OCI-LY3 (cell line): Measurements from ENCODE around the gene PLEKHA7.

Source experiments
- H2AFZ ChIP-seq: fragments of 200-600, 300-600 bp; shearing (Covaris generic); 2 replicates; pipeline ENCODE4 v1.6.0; 2014; ENCODE audit warnings: antibody characterized with exemption, low read depth, low read length
- H3K27ac ChIP-seq: fragments of 200-600, 300-600 bp; sonication (generic); 2 replicates; pipeline ENCODE4 v1.5.1; 2014; ENCODE audit warnings: mild to moderate bottlenecking, low read length, moderate library complexity, mixed read lengths
- H3K27me3 ChIP-seq: fragments of 200-600, 300-600 bp; sonication (generic); 2 replicates; pipeline ENCODE4 v1.6.1; 2014; ENCODE audit warnings: low read depth, low read length, mixed read lengths
- H3K36me3 ChIP-seq: fragments of 200-600, 300-600 bp; sonication (generic); replicated peaks from 2 replicates; pipeline ENCODE3; 2014; ENCODE audit warnings: low read depth, low read length, mixed read lengths
- H3K4me1 ChIP-seq: fragments of 300-600, 200-600 bp; sonication (generic); 2 replicates; pipeline ENCODE4 v1.6.1; 2014; ENCODE audit warnings: low read length, mixed read lengths
- H3K4me2 ChIP-seq: fragments of 200-600, 300-600 bp; sonication (generic); 2 replicates; pipeline ENCODE4 v1.6.1; 2014; ENCODE audit warnings: low read length, mixed read lengths
- H3K4me3 ChIP-seq: fragments of 300-600, 200-600 bp; sonication (generic); 2 replicates; pipeline ENCODE4 v1.5.1; 2014; ENCODE audit warnings: antibody characterized with exemption, mild to moderate bottlenecking, low read length, moderate library complexity
- H3K79me2 ChIP-seq: fragments of 300-600, 200-600 bp; shearing (Covaris generic); 2 replicates; pipeline ENCODE4 v1.6.1; 2014; ENCODE audit warnings: mild to moderate bottlenecking, low read length, mixed read lengths
- H3K9ac ChIP-seq: fragments of 300-600, 200-600 bp; shearing (Covaris generic); 2 replicates; pipeline ENCODE4 v1.6.0; 2014; ENCODE audit warnings: mild to moderate bottlenecking, low read length, moderate library complexity
- H3K9me3 ChIP-seq: fragments of 200-600, 300-600 bp; shearing (Covaris generic); 2 replicates; pipeline ENCODE4 v1.6.1; 2014; ENCODE audit warnings: low read length, mixed read lengths; ENCODE audit not compliant: insufficient read depth
- H4K20me1 ChIP-seq: fragments of 200-600, 300-600 bp; sonication (generic); 2 replicates; pipeline ENCODE4 v1.6.1; 2016; ENCODE audit warnings: low read length, mixed read lengths; ENCODE audit not compliant: insufficient read depth
- EZH2phosphoT487 ChIP-seq: fragments of 200-600 bp; shearing (Covaris generic); IDR thresholded peaks from 2 replicates; pipeline ENCODE4 v1.6.1; 2018; ENCODE audit warnings: antibody characterized with exemption, mixed run types, low read depth
- TF ChIP-seq, protein P1 (sequence below): fragments of 200-600, 300-600 bp; sonication (generic); IDR thresholded peaks from 2 replicates; pipeline ENCODE4 v1.5.1; 2014; ENCODE audit warnings: antibody characterized with exemption, low read length, low read depth

The PLEKHA7 gene

DNA sequence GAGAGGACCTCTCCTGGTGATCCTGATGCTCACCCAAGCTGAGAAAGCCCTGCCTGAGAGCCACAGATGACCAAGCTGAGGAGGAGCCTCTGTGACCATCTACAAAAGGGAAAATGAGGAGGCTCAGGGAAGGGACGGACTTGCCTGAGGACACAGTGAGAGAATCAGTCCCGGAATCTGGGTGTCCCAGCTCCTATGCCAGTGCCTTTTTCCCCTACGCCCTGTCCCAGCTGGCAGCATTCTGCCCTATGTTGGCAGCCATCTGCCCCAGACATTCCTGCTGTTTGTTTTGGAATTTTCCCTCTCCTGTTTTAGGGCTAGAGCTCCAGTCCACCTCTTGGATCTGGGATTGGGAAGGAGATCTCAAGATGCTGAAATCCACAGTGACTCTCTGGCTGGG is 221.2 kb downstream of the PLEKHA7 start:
- Histone ChIP-seq H3K36me3 (no peaks in the 10 kb centered on the region), H3K4me2 (no peak overlapping the region)
- TF ChIP-seq, protein P1, sequence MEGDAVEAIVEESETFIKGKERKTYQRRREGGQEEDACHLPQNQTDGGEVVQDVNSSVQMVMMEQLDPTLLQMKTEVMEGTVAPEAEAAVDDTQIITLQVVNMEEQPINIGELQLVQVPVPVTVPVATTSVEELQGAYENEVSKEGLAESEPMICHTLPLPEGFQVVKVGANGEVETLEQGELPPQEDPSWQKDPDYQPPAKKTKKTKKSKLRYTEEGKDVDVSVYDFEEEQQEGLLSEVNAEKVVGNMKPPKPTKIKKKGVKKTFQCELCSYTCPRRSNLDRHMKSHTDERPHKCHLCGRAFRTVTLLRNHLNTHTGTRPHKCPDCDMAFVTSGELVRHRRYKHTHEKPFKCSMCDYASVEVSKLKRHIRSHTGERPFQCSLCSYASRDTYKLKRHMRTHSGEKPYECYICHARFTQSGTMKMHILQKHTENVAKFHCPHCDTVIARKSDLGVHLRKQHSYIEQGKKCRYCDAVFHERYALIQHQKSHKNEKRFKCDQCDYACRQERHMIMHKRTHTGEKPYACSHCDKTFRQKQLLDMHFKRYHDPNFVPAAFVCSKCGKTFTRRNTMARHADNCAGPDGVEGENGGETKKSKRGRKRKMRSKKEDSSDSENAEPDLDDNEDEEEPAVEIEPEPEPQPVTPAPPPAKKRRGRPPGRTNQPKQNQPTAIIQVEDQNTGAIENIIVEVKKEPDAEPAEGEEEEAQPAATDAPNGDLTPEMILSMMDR: no peak
- TF ChIP-seq EZH2phosphoT487: no peak

DNA sequence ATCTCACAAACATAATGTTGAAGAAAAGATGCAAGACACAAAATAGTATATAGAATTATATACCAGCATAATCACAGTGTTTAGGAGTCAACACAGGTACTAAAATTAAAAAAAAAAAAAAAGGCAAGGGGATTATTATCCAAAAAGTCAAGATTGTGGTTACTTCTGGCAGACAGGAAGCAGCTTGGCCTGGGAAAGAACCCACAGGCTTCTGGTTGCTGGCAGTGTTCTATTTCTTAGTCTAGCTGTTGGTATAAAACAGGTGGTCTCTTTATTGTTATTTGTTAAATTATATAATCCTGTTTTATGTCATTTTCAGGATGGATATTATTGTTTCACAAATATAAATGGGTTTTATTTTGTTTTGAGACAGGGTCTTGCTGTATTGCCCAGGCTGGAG is 221.8 kb downstream of the PLEKHA7 start:
- H2AFZ ChIP-seq: no peak overlapping the region
- no peaks in the 10 kb centered on the region for H3K4me1 ChIP-seq
- H3K4me2 ChIP-seq: no peak overlapping the region
- H3K27me3 ChIP-seq: no peaks in the 10 kb centered on the region
- no peak overlapping the region for H3K9ac ChIP-seq
- no peak overlapping the region for H3K4me3 ChIP-seq
- H3K36me3 ChIP-seq: no peaks in the 10 kb centered on the region
- no peak for TF ChIP-seq EZH2phosphoT487
- no peaks in the 10 kb centered on the region for H3K79me2 ChIP-seq
- no peaks in the 10 kb centered on the region for H4K20me1 ChIP-seq
- H3K9me3 ChIP-seq: no peaks in the 10 kb centered on the region
- no peak overlapping the region for H3K27ac ChIP-seq

More for the DNA sequence above, 221.2 kb downstream of the PLEKHA7 start:
- Histone ChIP-seq H2AFZ (no peak overlapping the region), H3K27ac (no peak overlapping the region), H3K4me3 (no peak overlapping the region), H3K27me3 (no peaks in the 10 kb centered on the region), H3K9me3 (no peaks in the 10 kb centered on the region), H3K79me2 (no peaks in the 10 kb centered on the region), H4K20me1 (no peaks in the 10 kb centered on the region), H3K4me1 (no peaks in the 10 kb centered on the region), H3K9ac (no peak overlapping the region)

DNA sequence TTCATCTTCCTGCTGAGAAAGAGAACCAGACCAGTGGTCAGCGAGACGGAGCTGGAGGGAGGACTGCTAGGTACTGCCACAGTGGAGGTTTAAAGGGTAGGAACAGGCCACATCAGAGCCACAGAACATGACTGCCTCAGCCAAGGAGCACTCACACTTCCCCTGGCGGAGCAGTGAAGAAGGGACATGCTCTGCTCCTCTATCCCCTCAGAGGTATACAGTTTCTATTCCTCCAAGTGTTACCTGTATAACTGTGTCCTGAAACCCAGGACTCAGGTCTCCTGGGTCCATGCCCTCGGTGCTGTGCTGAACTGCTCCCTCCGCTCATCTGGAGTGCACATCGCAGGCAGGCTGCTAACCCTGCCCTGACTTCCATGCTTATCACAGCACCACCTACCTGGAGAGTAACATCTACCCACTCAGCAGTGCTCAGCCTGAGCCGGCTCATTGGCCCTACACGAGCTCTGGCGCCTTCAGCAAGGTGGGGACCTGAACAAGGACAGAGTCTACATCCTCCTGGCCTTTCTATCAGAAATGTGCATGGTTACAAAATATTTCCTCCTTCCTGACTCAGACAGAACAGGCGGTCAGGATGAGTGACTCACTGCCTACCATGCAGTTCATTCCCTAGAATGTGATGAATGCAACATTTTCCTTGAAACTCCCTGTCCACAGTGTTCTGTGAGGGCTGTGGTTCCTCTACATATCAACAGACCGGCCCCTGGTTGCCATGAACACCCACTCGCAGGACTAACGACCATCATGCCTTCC is 222.8 kb downstream of the PLEKHA7 start:
- no peaks in the 10 kb centered on the region for H3K4me1 ChIP-seq
- no peaks in the 10 kb centered on the region for H3K79me2 ChIP-seq
- H3K36me3 ChIP-seq: no peaks in the 10 kb centered on the region
- H3K4me2 ChIP-seq: no peak overlapping the region
- TF ChIP-seq EZH2phosphoT487: no peak
- TF ChIP-seq, protein P1: no peak
- H3K27ac ChIP-seq: no peak overlapping the region
- no peak overlapping the region for H2AFZ ChIP-seq
- no peaks in the 10 kb centered on the region for H3K9me3 ChIP-seq
- no peaks in the 10 kb centered on the region for H4K20me1 ChIP-seq
- no peak overlapping the region for H3K4me3 ChIP-seq
- no peak overlapping the region for H3K9ac ChIP-seq
- no peaks in the 10 kb centered on the region for H3K27me3 ChIP-seq

DNA sequence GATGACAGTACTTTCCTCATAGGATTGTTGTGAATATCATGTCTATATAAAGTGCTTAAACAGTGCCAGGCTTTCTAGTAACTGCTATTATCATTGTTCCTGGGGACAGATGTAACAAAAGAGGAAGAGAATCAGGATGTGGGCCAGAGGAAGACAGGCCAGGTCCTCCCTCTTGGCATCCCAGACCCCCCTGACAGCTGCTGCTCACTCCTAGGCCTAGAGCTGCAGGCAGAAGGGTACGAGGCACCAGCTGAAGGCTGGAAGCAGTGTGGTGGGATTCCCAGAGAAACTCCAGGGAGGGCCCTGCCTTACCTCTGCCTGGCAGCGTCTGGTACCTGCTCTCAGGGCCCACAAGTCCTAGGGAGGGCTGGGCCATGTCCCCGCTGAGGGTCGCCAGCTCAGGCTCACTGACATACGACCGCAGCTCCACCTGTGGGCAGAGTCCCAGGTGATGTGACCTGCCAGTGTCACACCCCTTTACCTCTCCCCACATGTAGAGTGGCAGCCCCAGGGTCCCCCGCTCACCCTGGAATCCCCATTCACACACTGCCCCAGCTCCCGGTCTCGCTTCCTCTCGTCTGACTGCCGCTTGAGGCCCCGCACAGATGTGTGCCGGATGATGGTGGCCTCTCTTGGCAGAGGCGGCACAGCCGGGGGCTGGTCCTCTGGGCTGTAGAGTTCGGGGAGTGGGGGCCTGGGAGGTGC is 223.6 kb downstream of the PLEKHA7 start:
- no peak overlapping the region for H3K27ac ChIP-seq
- H2AFZ ChIP-seq: no peak overlapping the region
- no peak overlapping the region for H3K4me2 ChIP-seq
- no peak overlapping the region for H3K4me3 ChIP-seq
- no peaks in the 10 kb centered on the region for H4K20me1 ChIP-seq
- H3K36me3 ChIP-seq: no peaks in the 10 kb centered on the region
- H3K79me2 ChIP-seq: no peaks in the 10 kb centered on the region
- TF ChIP-seq, protein P1: no peak
- H3K4me1 ChIP-seq: no peaks in the 10 kb centered on the region
- H3K9me3 ChIP-seq: no peaks in the 10 kb centered on the region
- H3K9ac ChIP-seq: no peak overlapping the region
- no peaks in the 10 kb centered on the region for H3K27me3 ChIP-seq
